Hematopoietic multipotent progenitor cell treated with erythropoietin and hydrocortisone succinate and interleukin-3 and kit ligand, for 8 days (in vitro differentiated cells): ENCODE data around the gene FARSA.
"Not testable (repeated sequence)": the region's sequence is repeated elsewhere in the genome, so short reads cannot be mapped to it uniquely, and the experiment has no call there.

Source experiments
- DNase-seq: peaks from one replicate; pipeline ENCODE4 v3.0.0-alpha.2; 2015

Gene FARSA

DNA sequence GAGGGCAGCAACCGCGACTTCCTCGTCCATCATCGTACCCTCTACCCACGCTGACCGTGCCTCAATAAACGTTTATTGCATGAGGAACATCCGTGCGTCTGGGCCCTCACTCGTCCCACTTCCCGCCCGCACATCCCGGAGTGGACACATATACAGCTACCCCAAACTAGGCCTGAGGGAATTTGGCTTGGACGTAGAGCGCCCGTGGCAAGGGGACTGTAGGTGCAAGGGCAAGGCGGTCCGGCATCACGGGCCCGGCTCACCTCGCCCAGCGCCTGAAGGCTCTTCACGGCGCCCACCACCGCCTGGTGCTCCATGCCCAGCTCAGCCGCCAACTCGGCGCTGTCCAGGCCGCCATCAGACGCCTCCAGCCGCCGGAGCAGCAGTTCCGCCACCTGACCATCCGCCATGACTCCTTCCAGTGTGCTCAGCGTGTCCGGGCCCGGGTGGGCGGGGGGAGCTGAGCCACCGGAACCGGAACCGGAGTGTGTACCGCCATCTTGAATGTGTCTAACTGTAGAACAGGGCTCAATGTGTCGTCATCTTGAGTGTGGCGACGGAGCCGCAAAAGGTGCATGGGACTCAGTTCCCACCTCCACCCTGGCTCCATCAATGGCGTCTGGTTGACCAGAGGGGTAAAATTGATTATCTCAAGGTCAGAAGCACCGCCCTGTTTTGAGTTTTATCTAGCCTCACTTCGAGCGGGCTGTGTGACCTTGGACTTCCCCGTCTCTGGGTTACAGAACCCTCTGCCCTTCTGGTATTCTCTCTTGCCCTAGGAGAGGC lies at the start of gene FARSA:
FARSA (minus strand) TSS at position 425 of the 786 bp plus-strand sequence; CDS start at position 410, 15 bp downstream.
- peak; percentile 93 for DNase-seq

DNA sequence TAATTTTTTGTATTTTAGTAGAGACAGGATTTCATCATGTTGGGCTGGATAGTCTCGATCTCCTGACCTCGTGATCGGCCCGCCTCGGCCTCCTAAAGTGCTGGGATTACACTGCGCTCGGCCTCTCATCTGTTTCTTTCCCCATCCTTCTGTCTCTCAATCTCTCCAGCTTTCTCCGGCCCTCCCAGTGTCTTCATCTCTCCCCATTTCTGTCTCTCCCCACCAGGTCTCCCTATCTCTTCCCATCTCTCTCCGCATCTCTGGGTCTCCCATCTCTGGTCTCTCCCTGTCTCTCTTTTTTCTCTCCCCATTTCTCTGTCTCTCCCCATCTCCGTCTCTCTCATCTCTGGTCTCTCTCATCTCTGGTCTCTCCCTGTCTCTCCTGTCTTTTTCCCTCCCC lies 49.6 kb upstream of the FARSA start:
- no peak for DNase-seq

DNA sequence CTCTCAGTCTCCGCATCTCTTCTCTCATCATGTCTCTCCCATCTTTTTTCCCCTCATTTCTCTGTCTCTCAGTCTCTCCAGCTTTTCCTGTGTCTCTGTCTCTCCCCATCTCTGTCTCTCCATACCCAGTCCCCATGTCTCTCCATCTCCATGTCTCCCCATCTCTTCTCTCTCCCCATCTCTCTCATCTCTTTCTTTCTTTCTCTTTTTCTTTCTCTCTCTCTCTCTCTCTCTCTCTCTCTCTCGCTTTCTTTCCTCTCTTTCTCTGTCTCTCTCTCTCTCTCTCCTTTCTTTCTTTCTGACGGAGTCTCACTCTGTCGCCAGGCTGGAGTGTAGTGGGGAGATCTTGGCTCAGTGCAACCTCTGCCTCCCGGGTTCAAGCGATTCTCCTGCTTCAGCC lies 49.1 kb upstream of the FARSA start:
- DNase-seq = no peak

DNA sequence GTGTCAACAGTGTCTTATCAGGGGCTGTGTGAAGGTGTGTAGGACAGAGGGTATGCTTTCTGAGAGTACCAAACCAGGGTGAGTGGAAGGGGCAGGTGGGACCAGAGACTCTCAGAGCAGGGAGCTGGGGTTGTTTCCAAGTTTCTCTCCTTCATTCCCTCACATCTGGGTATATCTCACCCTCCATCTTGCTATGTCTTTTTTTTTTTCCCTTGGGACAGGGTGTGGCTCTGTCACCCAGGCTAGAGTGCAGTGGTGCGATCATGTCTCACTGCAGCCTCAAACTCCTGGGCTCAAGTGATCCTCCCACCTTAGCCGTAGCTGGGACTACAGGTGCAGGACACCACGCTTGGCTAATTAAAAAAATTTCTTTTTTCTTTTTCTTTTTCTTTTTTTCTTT lies 46.5 kb upstream of the FARSA start:
- no peak for DNase-seq

DNA sequence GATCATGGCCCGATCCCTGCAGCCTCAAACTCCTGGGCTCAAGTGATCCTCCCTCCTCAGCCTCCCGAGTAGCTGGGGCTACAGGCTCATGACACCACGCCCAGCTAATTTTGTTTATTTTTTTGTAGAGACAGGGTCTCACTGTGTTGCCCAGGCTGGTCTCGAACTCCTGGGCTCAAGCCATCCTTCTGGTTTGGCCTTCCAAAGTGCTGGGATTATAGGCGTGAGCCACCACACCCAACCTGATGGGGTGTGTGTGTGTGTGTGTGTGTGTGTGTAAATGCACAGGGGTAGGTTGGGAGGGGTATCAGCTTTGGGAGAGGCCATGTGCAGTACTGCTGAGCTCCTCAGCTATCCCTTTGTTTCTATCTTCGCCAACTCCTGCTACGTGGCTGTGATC lies 42.6 kb upstream of the FARSA start:
- DNase-seq = not testable (repeated sequence)

DNA sequence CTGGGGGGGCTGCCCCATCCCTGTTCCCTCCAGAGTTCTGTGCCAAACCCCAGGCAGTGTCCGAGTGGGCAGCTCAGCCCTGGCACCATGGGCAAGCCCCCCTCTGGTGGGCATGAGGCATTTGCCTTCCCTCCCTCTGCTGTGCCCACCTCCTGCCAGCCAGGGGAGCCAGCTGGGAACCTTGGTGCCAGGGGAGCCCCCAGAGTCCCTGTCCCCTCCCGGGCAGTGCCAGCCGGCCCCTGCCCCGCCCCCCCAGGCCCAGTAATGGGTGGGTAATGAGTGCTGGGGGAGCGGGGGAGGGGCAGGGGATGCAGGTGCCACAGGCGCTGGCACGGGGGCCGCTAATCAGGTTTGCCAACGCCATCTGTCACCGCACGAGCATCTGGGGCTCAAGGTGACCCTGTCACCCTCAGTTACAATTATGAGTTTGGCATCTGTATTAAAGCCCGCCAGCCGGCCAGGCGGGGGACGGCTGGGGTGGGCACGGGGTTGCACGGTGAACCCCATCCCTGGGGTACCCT lies 41.8 kb upstream of the FARSA start:
- DNase-seq = no peak

DNA sequence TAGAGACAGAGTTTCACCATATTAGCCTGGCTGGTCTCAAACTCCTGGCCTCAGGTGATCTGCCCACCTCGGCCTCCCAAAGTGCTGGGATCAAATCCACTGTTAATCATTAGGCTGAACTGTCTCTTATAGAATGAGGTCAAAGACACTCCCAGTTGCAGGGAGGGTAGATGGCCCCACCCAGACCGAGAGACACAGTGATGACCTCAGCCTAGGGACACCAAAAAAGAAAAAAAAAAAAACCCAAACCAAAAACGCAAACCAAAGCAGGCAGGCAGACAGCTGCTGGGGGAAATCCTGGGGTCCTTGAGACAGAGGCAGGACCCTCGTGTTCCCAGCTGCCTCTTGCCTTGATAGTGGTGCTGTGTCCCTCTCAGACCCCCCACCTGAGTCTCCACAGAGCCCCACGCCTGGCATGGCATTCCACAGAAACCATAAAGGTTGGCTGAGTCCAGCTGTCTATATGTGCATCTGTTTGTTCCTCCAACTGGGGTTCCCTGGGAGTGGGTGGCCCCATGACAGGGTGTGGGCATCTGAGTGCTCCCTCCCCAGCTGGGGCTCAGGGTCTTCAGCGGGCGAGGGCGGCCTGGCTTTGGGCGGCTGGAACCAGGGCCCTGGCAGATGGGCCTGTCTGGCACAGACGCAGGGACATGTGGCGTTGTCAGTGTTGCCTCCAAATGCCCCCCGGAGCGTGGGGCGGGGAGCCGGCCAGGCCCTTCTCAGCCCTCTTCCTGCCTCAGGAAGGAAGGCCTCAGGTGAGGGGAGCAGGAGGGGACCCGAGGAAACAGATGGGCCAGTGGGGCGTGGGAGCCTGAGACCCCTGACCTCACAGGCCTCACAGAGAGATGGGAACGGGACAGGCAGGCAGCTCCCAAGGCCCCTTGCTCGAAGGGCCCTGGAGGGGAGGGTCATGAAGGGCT lies 41.0 kb upstream of the FARSA start:
- DNase-seq = peak; percentile 76

DNA sequence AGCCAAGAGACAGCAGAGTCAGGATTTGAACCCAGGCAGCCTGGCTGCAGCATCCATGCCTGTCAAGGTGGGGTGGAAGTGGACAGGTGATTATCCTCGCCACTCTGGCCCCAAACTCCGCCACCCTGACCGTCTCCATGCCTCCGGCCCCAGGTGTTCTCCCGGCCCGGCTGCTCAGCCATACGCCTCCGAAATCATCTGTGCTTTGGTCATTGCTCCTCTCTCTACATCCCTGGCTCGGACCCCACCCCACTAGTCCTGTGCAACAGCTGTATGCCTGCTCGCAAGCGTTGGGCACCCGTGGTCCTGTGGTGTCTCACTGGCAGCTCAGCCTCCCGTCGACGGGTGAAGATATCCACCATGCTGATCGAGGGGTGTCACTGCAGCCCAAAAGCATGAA lies 39.7 kb upstream of the FARSA start:
- no peak for DNase-seq

DNA sequence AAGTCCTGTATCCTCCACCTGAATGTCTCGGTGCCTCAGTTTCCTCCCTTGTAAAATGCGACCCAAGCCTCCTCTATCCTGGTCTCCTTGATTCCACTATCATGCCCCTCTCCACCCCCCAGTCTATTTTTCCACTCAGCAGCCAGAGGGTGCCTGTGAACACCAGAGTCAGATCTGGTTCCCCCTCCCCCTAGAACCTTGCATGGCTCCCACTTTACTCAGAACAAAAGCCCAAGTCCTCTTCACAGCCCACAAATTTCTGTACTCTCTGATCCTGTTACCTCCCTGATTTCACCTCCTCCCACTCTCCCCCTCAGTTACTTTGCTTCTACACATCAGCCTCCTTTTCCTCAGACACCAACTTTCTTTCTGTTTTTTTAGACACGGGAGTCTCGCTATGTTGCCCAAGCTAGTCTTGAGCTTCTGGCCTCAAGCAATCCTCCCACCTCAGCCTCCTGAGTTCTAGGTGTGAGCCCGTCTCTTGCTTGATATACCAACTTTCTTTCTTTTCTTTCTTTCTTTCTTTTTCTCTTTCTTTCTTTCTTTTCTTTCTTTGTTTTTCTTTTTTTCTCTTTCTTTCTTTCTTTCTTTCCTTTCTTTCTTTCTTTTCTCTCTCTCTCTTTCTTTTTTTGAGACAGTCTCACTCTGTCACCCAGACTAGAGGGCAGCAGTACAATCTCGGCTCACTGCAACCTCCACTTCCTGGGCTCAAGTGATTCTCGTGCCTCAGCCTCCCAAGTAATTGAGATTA lies 36.7 kb upstream of the FARSA start:
- no peak for DNase-seq

DNA sequence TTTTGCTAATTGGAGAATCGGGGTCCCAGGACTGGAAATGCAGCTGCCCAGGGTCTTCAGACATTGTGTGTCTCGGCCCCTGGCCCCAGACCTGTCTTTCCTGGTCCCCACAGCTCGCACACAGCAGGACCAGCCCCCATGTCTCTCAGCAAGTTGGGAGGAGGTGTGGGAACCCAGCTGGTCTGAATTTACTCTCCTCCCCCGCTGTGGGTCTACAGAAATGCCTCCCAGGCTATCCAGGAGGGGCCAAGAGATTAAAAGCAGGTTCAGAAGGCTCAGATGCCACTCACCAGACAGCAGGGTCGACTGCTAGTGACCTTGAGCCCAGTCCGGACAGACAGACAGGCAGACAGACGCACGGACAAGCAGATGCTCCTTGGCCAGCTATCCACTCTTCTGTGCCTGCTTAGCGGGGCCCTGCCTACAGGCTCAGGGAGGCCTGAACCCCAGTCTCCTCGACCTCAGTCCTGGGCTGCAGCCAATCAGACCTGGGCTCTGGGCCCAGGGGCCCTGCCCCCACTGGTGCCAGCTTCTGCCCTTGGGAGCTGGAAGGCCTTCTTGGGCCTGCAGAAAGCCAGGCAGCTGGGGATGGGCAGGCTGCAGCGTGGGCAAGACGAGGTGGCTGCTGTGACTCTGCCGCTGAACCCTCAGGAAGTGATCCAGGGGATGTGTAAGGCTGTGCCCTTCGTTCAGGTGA lies 35.9 kb upstream of the FARSA start, which contains the start of gene DAND5:
DAND5 (plus strand) TSS at position 285 of the 697 bp plus-strand sequence; CDS start at position 370, 85 bp downstream.
- peak; percentile 51 for DNase-seq

DNA sequence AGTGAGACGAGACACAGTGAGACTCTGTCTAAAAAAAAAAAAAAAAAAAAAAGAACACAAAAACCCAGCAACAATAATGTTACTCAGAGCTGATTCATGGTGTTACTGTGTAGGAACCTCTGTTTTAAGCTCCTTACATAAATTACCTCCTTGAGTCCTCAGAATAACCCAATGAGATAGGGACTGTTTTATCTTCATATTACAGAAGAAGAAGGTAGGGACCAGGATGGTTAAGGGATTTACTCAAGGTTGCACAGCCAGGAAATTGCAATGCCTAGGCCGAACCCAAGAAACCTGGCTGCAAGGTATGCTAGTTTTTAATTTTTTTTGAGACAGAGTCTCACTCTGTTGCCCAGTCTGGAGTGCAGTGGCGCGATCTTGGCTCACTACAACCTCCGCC lies 34.4 kb upstream of the FARSA start:
- DNase-seq = no peak

DNA sequence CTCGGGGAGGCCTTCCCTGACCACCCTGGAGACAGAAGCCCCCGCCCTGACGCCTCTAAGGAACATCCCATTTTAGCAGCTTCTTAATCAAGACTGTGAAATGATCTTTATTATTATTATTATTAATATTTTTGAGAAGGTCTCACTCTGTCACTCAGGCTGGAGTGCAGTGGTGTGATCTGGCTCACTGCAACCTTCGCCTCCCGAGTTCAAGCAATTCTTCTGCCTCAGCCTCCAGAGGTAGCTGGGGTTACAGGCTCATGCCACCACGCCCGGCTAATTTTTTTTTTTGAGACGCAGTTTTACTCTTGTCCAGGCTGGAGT lies 32.3 kb upstream of the FARSA start:
- DNase-seq = no peak

DNA sequence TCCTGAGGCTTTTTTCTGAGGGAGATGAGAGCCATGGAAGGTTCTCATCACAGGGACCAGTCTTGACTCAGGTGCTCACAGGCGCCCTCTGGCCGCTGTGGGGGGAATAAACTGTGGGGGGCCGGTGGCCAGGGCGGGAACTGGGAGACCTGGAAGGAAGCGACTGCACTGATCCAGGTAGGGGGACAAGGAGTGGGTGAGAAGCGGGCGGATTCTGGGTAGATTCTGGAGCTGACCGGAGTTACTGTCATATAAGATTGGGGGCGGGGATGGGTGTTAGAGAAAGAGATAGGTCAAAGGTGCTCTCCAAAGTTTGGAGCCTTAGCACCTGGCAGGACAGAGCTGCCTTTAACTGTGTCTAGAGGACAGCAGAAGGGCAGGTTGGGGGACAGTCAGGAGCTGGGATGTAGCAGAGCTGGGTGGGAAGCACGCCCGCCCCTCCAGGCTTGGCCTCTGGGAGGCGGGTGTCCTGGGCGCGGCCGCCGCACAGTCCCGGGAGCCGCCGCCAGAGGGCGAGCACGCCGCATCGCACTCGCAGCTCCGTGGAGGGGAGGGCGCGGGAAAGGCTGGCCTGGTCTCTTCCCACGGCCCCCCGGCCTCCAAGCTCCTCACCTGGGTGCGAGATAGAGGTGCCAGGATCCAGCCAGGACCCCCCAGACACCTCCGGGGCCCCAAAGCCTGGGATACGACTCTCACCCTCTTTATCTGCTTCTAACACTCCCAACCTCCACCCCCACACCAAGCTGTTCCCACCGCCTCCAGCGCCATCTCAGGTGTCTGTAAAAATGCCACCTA lies 31.7 kb upstream of the FARSA start:
- peak; percentile 91 for DNase-seq

DNA sequence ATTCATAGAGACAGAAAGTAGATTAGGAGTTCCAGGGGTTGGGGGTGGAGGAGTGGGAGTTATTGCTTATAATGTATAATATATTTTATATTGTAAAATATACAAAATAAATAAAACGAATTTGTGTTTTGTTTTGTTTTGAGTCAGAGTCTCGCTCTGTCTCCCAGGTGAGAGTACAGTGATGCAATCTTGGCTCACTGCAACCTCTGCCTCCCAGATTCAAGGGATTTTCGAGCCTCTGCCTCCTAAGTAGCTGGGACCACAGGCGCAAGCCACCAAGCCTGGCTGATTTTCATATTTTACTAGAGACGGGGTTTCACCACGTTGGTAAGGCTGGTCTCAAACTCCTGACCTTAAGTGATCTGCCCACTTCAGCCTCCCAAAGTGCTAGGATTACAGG lies 26.0 kb upstream of the FARSA start:
- DNase-seq = no peak

DNA sequence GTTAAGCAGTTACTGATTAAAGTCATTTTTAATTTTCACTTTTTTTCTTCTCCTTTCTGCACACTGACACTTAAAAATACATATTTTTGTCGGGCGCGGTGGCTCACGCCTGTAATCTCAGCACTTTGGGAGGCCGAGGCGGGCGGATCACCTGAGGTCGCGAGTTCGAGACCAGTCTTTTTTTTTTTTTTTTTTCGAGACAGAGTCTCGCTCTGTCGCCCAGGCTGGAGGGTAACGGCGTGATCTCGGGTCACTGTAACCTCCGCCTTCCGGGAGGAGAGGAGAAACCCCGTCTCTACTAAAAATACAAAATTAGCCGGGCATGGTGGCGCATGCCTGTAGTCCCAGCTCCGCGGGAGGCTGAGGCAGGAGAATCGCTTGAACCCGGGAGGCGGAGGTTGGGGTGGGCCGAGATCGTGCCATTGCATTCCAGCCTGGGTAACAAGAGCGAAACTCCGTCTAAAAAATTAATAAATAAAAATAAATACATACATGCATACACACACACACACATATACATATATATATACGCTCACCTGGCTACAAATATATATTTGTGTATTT lies 24.0 kb upstream of the FARSA start:
- DNase-seq = not testable (repeated sequence)

DNA sequence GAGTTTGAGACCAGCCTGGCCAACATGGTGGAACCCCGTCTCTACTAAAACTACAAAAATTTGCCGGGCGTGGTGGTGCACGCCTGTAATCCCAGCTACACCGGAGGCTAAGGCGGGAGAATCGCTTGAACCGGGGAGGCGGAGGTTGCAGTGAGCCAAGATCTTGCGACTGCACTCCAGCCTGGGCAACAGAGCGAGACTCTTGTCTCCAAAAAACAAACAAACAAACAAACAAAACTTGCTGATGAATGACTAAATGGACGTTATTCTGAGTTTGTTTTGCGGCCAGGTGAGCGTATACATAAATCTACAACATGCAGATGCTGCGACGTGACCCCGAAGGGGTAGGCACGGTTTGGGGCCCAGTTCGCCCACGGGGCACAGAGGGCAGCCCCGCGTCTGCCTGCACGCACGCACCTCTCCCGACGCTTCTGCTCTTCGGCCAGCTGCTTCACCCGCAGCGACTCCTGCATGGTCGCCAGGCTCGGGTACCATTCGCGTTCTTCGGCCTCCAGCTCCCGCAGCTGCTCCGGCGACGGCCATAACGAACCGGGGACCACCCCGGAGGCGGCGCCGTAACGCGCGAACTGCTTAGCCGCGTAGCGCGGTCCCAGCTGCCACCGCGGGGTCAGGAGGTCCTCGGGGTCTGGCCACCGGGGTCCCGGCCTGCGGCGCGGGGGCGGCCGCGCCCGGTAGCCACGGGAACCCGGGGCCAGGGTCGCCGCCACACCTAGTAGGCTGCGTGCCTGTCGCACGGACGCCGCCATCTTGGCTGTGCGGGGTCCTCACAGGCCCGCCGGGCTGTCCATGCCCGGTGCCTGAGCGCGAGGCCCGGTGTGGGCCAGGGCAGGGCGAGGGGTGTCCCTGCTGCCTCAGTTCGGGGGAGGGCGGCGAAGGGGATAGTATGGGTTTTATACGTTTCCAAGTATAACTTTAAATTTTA lies 23.2 kb upstream of the FARSA start, which contains the start of gene GADD45GIP1:
GADD45GIP1 (minus strand) TSS at position 778 of the 943 bp plus-strand sequence; CDS start at position 767, 11 bp downstream.
- DNase-seq = peak; percentile 86

DNA sequence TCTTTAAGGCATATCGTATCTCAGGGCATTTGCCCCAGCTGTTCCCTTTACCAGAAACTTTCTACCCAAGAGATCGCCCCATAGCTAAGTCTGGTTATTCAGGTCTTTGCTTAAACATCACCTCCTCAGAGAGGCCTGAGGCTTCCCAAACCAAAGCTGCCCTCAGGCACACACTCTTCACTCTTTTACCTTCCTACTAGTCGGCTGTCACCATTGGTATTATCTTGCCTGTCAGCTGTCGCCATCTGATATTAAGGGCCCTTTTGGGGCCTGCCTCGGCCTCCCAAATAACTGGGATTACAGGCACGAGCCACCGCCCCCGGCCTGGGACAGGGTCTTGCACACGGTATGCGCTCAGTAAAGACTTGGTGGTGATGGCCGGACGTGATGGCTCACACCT lies 22.5 kb upstream of the FARSA start:
- peak; percentile 54 for DNase-seq

DNA sequence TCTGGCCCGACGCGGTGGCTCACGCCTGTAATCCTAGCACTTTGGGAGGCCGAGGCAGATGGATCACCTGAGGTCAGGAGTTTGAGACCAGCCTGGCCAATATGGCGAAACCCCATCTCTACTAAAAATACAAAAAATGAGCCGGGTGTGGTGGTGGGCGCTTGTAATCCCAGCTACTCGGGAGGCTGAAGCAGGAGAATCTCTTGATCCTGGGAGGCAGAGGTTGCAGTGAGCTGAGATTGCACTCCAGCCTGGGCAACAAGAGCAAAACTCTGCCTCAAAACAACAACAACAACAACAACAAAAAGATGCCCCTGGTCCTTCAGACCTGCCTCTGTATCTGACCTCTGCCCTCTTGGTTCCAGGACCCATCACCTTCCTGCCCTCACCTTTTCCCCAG lies 22.1 kb upstream of the FARSA start:
- not testable (repeated sequence) for DNase-seq

DNA sequence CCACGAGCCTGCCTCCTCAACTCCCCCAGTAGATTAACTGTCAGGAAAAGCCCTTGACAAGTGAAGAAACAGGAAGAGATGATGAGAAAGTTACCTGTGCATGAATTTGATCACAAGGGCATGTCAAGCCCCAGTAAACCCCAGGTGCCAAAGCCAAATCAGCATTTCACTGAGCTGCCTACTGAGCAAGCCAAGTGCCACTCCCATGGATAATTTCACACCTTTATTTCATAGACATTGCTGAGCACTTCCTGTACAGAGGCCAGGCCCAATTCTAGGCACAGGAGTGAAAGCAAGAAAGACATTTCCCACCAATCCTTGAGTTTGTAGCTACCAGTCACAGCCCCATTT lies 21.1 kb upstream of the FARSA start:
- DNase-seq = no peak
